ENCODE results near the gene BMPER. TPM values are rescaled to one million over a fixed set of nuclear protein-coding genes. Genes with fewer than 3 reads are reported as not detected.

BMPER gene
- total and polyA plus RNA-seq, 5 donors = 1.3 to 6.9 (median 5.1) TPM

- no peak overlapping the region for H3K27ac ChIP-seq (ENCODE audit: low read length)
- H3K27me3 ChIP-seq (ENCODE audit: control insufficient read depth, insufficient read depth) = no peaks in the 10 kb centered on the region
- 91% methylated on average over 5 of the region's 5 CpGs for WGBS
Measured at GRCh38 chr7:33923440-33924229, 18.3 kb downstream of the BMPER start.

GRCh38 chr7:33926535-33926934 lies 21.2 kb downstream of the BMPER start:
- intact Hi-C loops (cut with DNase I) = no loop called here
- no peaks in the 10 kb centered on the region for H3K27me3 ChIP-seq (ENCODE audit: control insufficient read depth, insufficient read depth)
- H3K4me1 ChIP-seq (ENCODE audit: control insufficient read depth, insufficient read depth, low read length) = no peaks in the 10 kb centered on the region
- DNase-seq (no peak), ATAC-seq (no peak)
- WGBS = 79% methylated on average over 3 of the region's 3 CpGs
- H3K9me3 ChIP-seq (ENCODE audit: control insufficient read depth, low read length) = no peaks in the 10 kb centered on the region
- no peak overlapping the region for H3K4me3 ChIP-seq (ENCODE audit: low read length)
- no peak overlapping the region for H3K27ac ChIP-seq (ENCODE audit: low read length)

More at GRCh38 chr7:33923440-33924229, 18.3 kb downstream of the BMPER start:
- Histone ChIP-seq H3K9me3 (ENCODE audit: control insufficient read depth, low read length) (no peaks in the 10 kb centered on the region), H3K4me1 (ENCODE audit: control insufficient read depth, insufficient read depth, low read length) (no peaks in the 10 kb centered on the region), H3K4me3 (ENCODE audit: low read length) (no peak overlapping the region)
- ATAC-seq = no peak
- intact Hi-C loops (cut with DNase I) = no loop called here
- no peak for DNase-seq

DNA sequence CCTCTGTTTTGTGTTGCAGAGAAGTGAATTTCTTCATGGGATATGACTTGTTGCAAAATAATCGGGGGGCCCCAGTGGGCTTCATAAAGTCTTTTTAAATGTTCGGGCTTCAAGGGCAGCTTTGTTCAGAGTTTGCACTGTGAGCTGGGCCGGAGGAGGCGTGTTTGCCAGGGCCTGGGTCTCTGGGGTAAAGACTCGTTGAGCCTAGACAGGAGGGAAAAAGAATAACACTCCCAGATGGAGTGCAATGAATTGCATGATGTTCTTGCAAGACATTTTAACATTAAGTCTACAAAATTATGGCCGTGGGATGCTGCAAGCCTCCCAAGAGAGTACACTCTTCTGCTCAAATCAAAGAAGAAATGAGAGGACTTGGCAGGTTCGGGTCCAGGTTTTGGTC lies 23.6 kb downstream of the BMPER start:
- Histone ChIP-seq H3K27me3 (ENCODE audit: control insufficient read depth, insufficient read depth) (no peaks in the 10 kb centered on the region), H3K27ac (ENCODE audit: low read length) (no peak overlapping the region), H3K9me3 (ENCODE audit: control insufficient read depth, low read length) (no peaks in the 10 kb centered on the region), H3K4me3 (ENCODE audit: low read length) (no peak overlapping the region), H3K4me1 (ENCODE audit: control insufficient read depth, insufficient read depth, low read length) (no peaks in the 10 kb centered on the region)
- intact Hi-C loops (cut with DNase I) = no loop called here
- peak in 1 of 3 donors; percentile 37 for DNase-seq
- ATAC-seq = no peak
- WGBS = 77% methylated on average over 7 of the region's 7 CpGs

- no peaks in the 10 kb centered on the region for H3K4me1 ChIP-seq (ENCODE audit: control insufficient read depth, insufficient read depth, low read length)
- H3K9me3 ChIP-seq (ENCODE audit: control insufficient read depth, low read length) = no peaks in the 10 kb centered on the region
- ATAC-seq = no peak
- 56% methylated on average over 5 of the region's 5 CpGs for WGBS
- no peak overlapping the region for H3K27ac ChIP-seq (ENCODE audit: low read length)
- no peaks in the 10 kb centered on the region for H3K27me3 ChIP-seq (ENCODE audit: control insufficient read depth, insufficient read depth)
- peak overlapping the region; percentile 4 for H3K4me3 ChIP-seq (ENCODE audit: low read length)
- intact Hi-C loops (cut with DNase I) = loop anchor here in 3 of 4 donors (5.0 to 10.0 kb wide), 4 partner anchors 175 to 747 kb away; no protein-coding TSS in a partner anchor
- DNase-seq = no peak
Measured at GRCh38 chr7:33932221-33932620, 26.9 kb downstream of the BMPER start.

DNA sequence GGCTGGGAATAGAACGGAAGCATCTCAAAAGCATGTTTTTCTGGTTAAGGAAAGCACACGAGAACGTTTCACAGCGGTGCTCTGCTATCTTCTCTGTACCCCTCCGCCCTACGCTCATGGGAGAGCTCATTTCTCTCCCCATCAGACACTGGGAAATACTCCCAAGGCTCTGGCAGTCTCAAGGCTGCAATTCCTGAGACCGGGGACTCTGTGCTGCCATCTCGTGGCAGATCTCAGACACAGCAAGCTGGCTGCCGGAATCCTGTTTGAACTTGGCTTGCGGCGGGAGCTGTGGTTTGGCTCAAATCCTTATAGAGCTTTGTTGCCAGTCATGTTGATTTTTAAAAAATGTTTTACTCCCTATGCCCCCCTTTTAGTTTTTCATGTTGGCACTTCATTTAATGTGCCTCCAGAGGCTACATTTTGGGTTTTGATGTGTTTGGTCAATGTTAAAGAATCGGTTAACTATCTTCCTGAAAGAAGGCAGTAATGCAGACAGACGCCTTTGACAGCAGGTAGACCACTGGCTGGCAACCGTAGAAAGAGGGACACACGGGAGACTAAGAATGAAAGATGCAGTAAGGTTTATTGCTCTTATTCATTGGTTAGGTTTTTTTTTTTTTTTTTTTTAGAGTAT lies 27.6 kb downstream of the BMPER start:
- Histone ChIP-seq H3K9me3 (ENCODE audit: control insufficient read depth, low read length) (no peaks in the 10 kb centered on the region), H3K4me3 (ENCODE audit: low read length) (peak overlapping the region; percentile 4), H3K27me3 (ENCODE audit: control insufficient read depth, insufficient read depth) (no peaks in the 10 kb centered on the region), H3K4me1 (ENCODE audit: control insufficient read depth, insufficient read depth, low read length) (no peaks in the 10 kb centered on the region), H3K27ac (ENCODE audit: low read length) (no peak overlapping the region)
- intact Hi-C loops (cut with DNase I) = loop anchor here in 3 of 4 donors (5.0 to 10.0 kb wide), 4 partner anchors 176 to 748 kb away; no protein-coding TSS in a partner anchor
- 15% methylated on average over 15 of the region's 15 CpGs for WGBS
- DNase-seq (peak; percentile 79 to 91 (median 89)), ATAC-seq (peak; percentile 93 to 95)

GRCh38 chr7:33933611-33934281 lies 28.4 kb downstream of the BMPER start:
- no peak overlapping the region for H3K4me3 ChIP-seq (ENCODE audit: low read length)
- no peaks in the 10 kb centered on the region for H3K4me1 ChIP-seq (ENCODE audit: control insufficient read depth, insufficient read depth, low read length)
- ATAC-seq = no peak
- no peaks in the 10 kb centered on the region for H3K9me3 ChIP-seq (ENCODE audit: control insufficient read depth, low read length)
- H3K27ac ChIP-seq (ENCODE audit: low read length) = no peak overlapping the region
- no peak for DNase-seq
- 76% methylated on average over 4 of the region's 4 CpGs for WGBS
- intact Hi-C loops (cut with DNase I) = loop anchor here in 3 of 4 donors (5.0 to 10.0 kb wide), 4 partner anchors 176 to 749 kb away; no protein-coding TSS in a partner anchor
- no peaks in the 10 kb centered on the region for H3K27me3 ChIP-seq (ENCODE audit: control insufficient read depth, insufficient read depth)

- no peak overlapping the region for H3K27ac ChIP-seq (ENCODE audit: low read length)
- ATAC-seq (no peak), DNase-seq (no peak)
- intact Hi-C loops (cut with DNase I) = loop anchor here in 3 of 4 donors (5.0 to 10.0 kb wide), 4 partner anchors 177 to 750 kb away; no protein-coding TSS in a partner anchor
- no peak overlapping the region for H3K4me3 ChIP-seq (ENCODE audit: low read length)
- no peaks in the 10 kb centered on the region for H3K9me3 ChIP-seq (ENCODE audit: control insufficient read depth, low read length)
- H3K27me3 ChIP-seq (ENCODE audit: control insufficient read depth, insufficient read depth) = peaks cover 2% of the 10 kb centered on the region
- 96% methylated on average over 2 of the region's 2 CpGs for WGBS
- H3K4me1 ChIP-seq (ENCODE audit: control insufficient read depth, insufficient read depth, low read length) = no peaks in the 10 kb centered on the region
Measured at GRCh38 chr7:33934391-33934790, 29.1 kb downstream of the BMPER start.

GRCh38 chr7:33936503-33936902 lies 31.2 kb downstream of the BMPER start:
- ATAC-seq = no peak
- Histone ChIP-seq H3K27ac (ENCODE audit: low read length) (no peak overlapping the region), H3K27me3 (ENCODE audit: control insufficient read depth, insufficient read depth) (peaks cover 2% of the 10 kb centered on the region), H3K4me3 (ENCODE audit: low read length) (no peak overlapping the region), H3K9me3 (ENCODE audit: control insufficient read depth, low read length) (no peaks in the 10 kb centered on the region), H3K4me1 (ENCODE audit: control insufficient read depth, insufficient read depth, low read length) (no peaks in the 10 kb centered on the region)
- DNase-seq = no peak
- 73% methylated on average over 5 of the region's 5 CpGs for WGBS
- intact Hi-C loops (cut with DNase I) = loop anchor here in 2 of 4 donors (10.0 kb wide), 2 partner anchors 692 to 752 kb away; no protein-coding TSS in a partner anchor

DNA sequence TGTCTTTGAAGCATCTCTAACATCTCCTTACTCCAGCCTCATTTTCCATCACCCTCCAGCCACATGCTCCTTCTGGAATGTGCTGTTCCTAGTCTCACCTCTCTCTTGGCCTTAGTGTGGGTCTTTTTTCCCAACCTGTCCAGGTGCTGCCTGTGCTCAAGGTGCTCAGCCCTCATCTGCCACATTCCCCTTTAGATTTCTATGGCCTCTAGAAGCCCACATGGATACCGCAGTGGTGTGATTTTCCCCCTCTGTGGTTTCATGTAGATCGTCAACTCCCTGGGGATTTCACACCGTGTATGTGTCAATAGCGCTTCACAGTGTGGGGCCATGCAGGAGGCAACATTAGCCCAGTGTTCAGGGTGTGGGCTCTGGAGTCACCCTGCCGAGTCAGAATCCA lies 32.5 kb downstream of the BMPER start:
- no peak for DNase-seq
- intact Hi-C loops (cut with DNase I) = loop anchor here in 2 of 4 donors (10.0 kb wide), 2 partner anchors 693 to 753 kb away; no protein-coding TSS in a partner anchor
- Histone ChIP-seq H3K4me1 (ENCODE audit: control insufficient read depth, insufficient read depth, low read length) (no peaks in the 10 kb centered on the region), H3K27me3 (ENCODE audit: control insufficient read depth, insufficient read depth) (peaks cover 2% of the 10 kb centered on the region), H3K4me3 (ENCODE audit: low read length) (no peak overlapping the region), H3K9me3 (ENCODE audit: control insufficient read depth, low read length) (no peaks in the 10 kb centered on the region), H3K27ac (ENCODE audit: low read length) (no peak overlapping the region)
- no peak for ATAC-seq
- WGBS = 82% methylated on average over 5 of the region's 5 CpGs

DNA sequence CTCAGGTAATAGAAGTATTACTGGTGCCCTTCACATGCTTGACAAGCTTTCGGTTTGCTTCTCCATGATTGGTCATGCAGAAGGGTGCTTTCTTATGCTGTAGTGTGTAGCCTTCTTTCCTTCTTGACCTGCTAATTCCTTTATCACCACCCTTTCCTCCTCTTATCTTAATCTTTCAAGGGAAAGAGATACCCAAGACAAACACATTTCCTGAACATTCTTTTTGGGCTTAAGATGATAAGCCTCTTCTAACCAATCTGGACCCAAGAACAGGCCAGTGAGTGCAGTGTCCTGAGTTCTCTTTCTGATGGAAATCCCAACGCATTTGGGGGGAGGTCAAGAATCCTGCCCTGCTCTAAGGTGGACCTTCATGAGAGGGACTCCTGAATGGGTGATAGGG lies 33.8 kb downstream of the BMPER start:
- ATAC-seq (no peak), DNase-seq (no peak)
- WGBS = 80% methylated on average over 2 of the region's 2 CpGs
- Histone ChIP-seq H3K9me3 (ENCODE audit: control insufficient read depth, low read length) (no peaks in the 10 kb centered on the region), H3K4me1 (ENCODE audit: control insufficient read depth, insufficient read depth, low read length) (no peaks in the 10 kb centered on the region), H3K4me3 (ENCODE audit: low read length) (no peak overlapping the region), H3K27me3 (ENCODE audit: control insufficient read depth, insufficient read depth) (peaks cover 2% of the 10 kb centered on the region), H3K27ac (ENCODE audit: low read length) (no peak overlapping the region)
- intact Hi-C loops (cut with DNase I) = loop anchor here in 2 of 4 donors (10.0 kb wide), 2 partner anchors 694 to 754 kb away; no protein-coding TSS in a partner anchor

All from right cardiac atrium (tissue), 5 donors.